ENCODE results near the gene CACNA1A.

CACNA1A gene

DNA sequence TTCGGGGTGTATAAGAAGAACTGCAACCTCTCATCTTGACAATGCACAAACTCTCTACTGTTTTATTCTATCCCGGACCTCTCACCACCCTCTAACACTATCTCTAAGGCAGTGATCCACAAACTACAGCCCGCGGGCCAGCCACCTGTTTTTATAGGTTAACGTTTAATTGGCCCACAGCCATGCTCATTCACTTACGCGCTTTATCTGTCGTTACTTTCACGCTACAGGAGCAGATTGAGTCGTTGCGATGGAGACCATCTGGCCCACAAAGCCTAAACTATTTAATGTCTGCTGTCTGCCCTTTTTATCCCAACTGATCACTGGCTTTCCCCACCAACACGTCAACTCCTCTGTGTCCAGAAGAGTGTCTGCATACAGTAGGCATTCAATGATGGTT, 158.9 kb downstream of the CACNA1A start:
- Histone ChIP-seq H4K20me1 (ENCODE audit: insufficient read depth, low read length) (no peaks in the 10 kb centered on the region), H3K79me2 (ENCODE audit: insufficient read depth, low read length) (no peaks in the 10 kb centered on the region), H3K9me3 (ENCODE audit: low read length) (peaks cover 8% of the 10 kb centered on the region), H3K36me3 (ENCODE audit: insufficient read depth, low read length) (no peaks in the 10 kb centered on the region), H3K4me1 (ENCODE audit: insufficient read depth, low read length, severe bottlenecking) (no peaks in the 10 kb centered on the region), H3K9me2 (ENCODE audit: low read depth, low read length) (no peaks in the 10 kb centered on the region), H3F3A (ENCODE audit: insufficient read depth, low read length) (no peaks in the 10 kb centered on the region), H3K9ac (ENCODE audit: low read length) (no peak overlapping the region), H3K4me3 (ENCODE audit: low read depth, low read length, poor library complexity, severe bottlenecking) (no peak overlapping the region), H3K4me2 (ENCODE audit: low read length) (no peak overlapping the region), H3K27me3 (ENCODE audit: insufficient read depth, low read length) (no peaks in the 10 kb centered on the region; the same call in 1 of the 2 replicates), H3K27ac (ENCODE audit: low read depth, low read length, poor library complexity, severe bottlenecking) (no peak overlapping the region), H2AFZ (ENCODE audit: low read length) (no peak overlapping the region)
- TF ChIP-seq, protein P1, sequence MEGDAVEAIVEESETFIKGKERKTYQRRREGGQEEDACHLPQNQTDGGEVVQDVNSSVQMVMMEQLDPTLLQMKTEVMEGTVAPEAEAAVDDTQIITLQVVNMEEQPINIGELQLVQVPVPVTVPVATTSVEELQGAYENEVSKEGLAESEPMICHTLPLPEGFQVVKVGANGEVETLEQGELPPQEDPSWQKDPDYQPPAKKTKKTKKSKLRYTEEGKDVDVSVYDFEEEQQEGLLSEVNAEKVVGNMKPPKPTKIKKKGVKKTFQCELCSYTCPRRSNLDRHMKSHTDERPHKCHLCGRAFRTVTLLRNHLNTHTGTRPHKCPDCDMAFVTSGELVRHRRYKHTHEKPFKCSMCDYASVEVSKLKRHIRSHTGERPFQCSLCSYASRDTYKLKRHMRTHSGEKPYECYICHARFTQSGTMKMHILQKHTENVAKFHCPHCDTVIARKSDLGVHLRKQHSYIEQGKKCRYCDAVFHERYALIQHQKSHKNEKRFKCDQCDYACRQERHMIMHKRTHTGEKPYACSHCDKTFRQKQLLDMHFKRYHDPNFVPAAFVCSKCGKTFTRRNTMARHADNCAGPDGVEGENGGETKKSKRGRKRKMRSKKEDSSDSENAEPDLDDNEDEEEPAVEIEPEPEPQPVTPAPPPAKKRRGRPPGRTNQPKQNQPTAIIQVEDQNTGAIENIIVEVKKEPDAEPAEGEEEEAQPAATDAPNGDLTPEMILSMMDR (IDR thresholded peaks at IDR 0.05; ENCODE audit: low read length): no peak
- TF ChIP-seq EZH2 (IDR thresholded peaks at IDR 0.05; ENCODE audit: borderline replicate concordance, low read length): no peak

DNA sequence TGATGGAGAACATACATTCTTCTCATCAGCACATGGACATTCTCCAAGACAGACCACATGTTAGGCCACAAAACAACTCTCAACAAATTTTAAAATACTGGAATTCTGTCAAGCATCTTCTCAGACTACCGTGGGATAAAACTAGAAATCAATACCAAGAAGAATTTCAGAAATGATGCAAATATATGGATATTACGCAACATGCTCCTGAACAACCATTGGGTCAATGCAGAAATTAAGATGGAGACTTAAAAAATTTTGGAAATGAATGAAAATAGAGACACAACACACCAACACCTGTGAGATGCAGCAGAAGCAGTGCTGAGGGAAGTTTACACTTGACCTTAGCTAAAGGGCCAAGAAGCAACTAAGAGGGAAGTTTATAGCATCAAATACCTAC, 162.8 kb downstream of the CACNA1A start:
- Histone ChIP-seq H2AFZ (ENCODE audit: low read length) (no peak overlapping the region), H3K9me2 (ENCODE audit: low read depth, low read length) (no peaks in the 10 kb centered on the region), H4K20me1 (ENCODE audit: insufficient read depth, low read length) (no peaks in the 10 kb centered on the region), H3K4me2 (ENCODE audit: low read length) (no peak overlapping the region), H3K4me1 (ENCODE audit: insufficient read depth, low read length, severe bottlenecking) (no peaks in the 10 kb centered on the region), H3K79me2 (ENCODE audit: insufficient read depth, low read length) (no peaks in the 10 kb centered on the region), H3K27ac (ENCODE audit: low read depth, low read length, poor library complexity, severe bottlenecking) (no peak overlapping the region), H3K9me3 (ENCODE audit: low read length) (no peaks in the 10 kb centered on the region), H3F3A (ENCODE audit: insufficient read depth, low read length) (no peaks in the 10 kb centered on the region), H3K27me3 (ENCODE audit: insufficient read depth, low read length) (no peaks in the 10 kb centered on the region; the same call in 1 of the 2 replicates), H3K4me3 (ENCODE audit: low read depth, low read length, poor library complexity, severe bottlenecking) (no peak overlapping the region), H3K9ac (ENCODE audit: low read length) (no peak overlapping the region), H3K36me3 (ENCODE audit: insufficient read depth, low read length) (no peaks in the 10 kb centered on the region)
- TF ChIP-seq, protein P1 (IDR thresholded peaks at IDR 0.05; ENCODE audit: low read length): no peak
- no peak for TF ChIP-seq EZH2 (IDR thresholded peaks at IDR 0.05; ENCODE audit: borderline replicate concordance, low read length)

DNA sequence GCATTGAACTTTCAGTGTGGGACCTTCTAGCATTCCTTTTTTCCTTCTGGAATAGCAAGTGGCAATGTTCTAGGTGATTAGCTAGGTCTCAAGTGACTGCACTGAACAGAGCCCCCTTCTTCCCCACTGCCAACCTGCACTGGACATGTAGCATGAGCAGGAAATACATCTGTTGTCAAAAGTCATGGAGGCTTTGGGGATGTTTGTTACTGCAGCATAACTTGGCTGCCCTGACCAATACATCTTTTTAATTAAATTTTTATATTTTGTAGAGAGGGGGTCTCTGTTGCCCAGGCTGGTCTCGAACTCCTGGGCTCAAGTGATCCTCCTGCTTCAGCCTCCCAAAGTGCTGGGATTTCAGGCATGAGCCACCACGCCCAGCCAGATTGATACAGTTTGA, 163.6 kb downstream of the CACNA1A start:
- no peak for TF ChIP-seq EZH2 (IDR thresholded peaks at IDR 0.05; ENCODE audit: borderline replicate concordance, low read length)
- TF ChIP-seq, protein P1 (IDR thresholded peaks at IDR 0.05; ENCODE audit: low read length): no peak
- H3K4me2 ChIP-seq (ENCODE audit: low read length): no peak overlapping the region
- no peaks in the 10 kb centered on the region for H3K4me1 ChIP-seq (ENCODE audit: insufficient read depth, low read length, severe bottlenecking)
- H3F3A ChIP-seq (ENCODE audit: insufficient read depth, low read length): no peaks in the 10 kb centered on the region
- H4K20me1 ChIP-seq (ENCODE audit: insufficient read depth, low read length): no peaks in the 10 kb centered on the region
- H2AFZ ChIP-seq (ENCODE audit: low read length): no peak overlapping the region
- H3K36me3 ChIP-seq (ENCODE audit: insufficient read depth, low read length): no peaks in the 10 kb centered on the region
- H3K9me3 ChIP-seq (ENCODE audit: low read length): no peaks in the 10 kb centered on the region
- no peaks in the 10 kb centered on the region for H3K9me2 ChIP-seq (ENCODE audit: low read depth, low read length)
- H3K27ac ChIP-seq (ENCODE audit: low read depth, low read length, poor library complexity, severe bottlenecking): no peak overlapping the region
- no peak overlapping the region for H3K4me3 ChIP-seq (ENCODE audit: low read depth, low read length, poor library complexity, severe bottlenecking)
- no peaks in the 10 kb centered on the region for H3K79me2 ChIP-seq (ENCODE audit: insufficient read depth, low read length)
- no peak overlapping the region for H3K9ac ChIP-seq (ENCODE audit: low read length)
- H3K27me3 ChIP-seq (ENCODE audit: insufficient read depth, low read length): no peaks in the 10 kb centered on the region; the same call in 1 of the 2 replicates
